ENCODE results near the gene TSEN15. TPM values are rescaled to one million over a fixed set of nuclear protein-coding genes. Genes with fewer than 3 reads are reported as not detected.
"Not testable (repeated sequence)": the region's sequence is repeated elsewhere in the genome, so short reads cannot be mapped to it uniquely, and the experiment has no call there.

The TSEN15 gene
- polyA plus RNA-seq, 3 donors, result 43.4 to 45.2 (median 44.5) TPM

DNA sequence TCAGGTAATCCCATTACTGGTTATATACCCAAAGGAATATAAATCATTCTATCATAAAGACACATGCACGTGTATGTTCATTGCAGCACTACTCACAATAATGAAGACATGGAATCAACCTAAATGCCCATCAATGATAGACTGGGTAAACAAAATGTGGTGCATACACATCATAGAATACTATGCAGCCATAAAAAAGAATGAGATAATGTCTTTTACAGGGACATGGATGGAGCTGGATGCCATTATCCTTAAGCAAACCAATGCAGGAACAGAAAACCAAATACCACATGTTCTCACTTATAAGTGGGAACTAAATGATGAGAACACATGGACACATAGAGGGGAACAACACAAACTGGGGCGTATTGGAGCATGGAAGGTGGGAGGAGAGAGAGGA, 8.2 kb upstream of the TSEN15 start:
- not testable (repeated sequence) for DNase-seq (ENCODE audit: extremely low read depth in 1 of 11, low read depth in 9 of 11, low spot score in 4 of 11)

DNA sequence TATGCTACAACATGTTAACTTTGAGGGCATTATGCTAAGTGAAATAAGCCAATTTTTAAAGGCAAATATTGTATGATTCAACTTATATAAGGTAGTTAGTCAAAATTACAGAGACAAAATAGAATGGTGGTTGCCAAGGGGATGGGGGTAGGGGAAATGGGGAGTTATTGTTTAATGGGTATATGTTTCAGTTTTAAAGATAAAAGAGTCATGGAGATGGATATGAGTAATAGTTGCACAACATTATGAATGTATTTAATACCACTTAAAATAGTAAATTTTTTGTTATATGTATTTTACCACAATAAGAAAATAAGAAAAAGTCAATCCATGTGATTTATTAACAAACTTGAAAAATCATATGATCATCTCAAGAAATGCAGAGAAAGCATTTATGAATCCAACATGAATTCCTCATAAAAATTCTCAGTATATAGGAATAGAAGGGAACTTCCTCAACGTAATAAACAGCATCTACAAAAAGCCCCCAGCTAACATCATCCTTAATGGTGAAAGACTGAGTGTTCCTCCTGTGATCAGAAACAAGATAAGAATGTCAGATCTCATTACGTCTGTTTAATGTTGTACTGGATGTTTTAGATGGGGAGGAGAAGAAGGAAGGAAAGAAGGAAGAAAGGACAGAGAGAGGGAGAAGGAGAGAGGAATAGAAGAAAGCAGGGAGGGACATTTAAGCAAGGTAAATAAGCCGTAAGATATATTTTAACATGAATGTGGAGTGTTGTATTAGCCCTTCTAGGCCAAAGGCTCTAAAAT, 6.7 kb upstream of the TSEN15 start:
- no peak for DNase-seq (ENCODE audit: extremely low read depth in 1 of 11, low read depth in 9 of 11, low spot score in 4 of 11)

DNA sequence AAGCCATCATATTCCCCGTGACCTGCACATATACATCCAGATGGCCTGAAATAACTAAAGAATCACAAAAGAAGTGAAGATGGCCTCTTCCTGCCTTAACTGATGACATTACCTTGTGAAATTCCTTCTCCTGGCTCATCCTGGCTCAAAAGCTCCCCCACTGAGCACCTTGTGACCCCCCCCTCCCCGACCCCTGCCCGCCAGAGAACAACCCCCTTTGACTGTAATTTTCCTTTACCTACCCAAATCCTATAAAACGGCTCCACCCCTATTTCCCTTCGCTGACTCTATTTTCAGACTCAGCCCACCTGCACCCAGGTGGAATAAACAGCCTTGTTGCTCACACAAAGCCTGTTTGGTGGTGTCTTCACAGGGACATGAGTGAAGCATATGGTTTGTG, 4.0 kb upstream of the TSEN15 start:
- DNase-seq (ENCODE audit: extremely low read depth in 1 of 11, low read depth in 9 of 11, low spot score in 4 of 11), result not testable (repeated sequence)

DNA sequence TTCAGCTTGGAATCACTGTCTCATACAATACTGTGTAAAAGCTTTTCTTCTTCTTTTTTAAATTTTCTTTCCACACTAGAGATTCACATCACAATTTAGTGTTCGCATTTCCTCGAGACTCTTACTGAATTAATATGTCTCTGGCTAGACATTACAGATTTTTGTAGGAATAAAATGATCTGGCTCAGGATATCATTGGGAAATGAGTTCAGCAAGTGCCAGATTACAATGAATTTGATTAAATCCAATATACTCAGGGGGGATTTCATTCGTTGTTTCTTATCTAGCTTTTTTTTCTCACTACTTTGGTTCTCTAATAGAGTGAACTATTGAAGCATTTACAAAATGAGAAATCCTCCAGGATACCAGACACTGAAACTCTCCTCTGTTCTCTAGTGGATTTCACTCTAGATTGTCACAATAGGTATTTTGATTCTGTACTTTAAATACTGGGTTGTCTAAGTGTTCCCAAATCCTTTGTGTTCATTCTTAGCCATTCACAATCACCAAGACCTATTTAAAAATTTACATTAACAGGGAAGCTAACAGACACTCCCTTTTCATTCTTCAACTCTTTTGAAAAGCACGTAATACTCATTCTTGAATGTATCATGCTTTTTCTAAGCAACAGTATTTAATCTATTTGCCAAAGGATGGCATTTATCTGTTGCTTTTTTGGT, 2.8 kb upstream of the TSEN15 start:
- DNase-seq (ENCODE audit: extremely low read depth in 1 of 11, low read depth in 9 of 11, low spot score in 4 of 11), result no peak

DNA sequence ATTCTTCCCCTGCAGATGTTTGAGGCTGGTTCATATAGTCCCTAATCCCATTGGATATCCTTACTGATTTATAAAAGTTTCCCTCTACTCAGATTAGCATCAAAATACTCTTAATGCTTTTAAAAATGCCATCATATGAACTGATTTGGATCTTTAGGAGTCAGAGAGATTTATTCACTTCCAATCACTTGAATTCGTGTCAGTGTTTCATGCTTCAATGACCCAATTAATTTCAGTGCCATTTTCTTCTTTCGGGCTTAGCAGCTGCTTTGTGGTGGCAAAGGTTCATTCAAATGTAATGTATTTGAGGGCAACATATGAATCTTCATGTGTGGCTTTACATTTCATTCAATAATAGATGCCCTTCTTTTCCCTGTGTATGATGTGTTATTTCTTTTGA, 2.2 kb upstream of the TSEN15 start:
- DNase-seq (ENCODE audit: extremely low read depth in 1 of 11, low read depth in 9 of 11, low spot score in 4 of 11), result no peak

DNA sequence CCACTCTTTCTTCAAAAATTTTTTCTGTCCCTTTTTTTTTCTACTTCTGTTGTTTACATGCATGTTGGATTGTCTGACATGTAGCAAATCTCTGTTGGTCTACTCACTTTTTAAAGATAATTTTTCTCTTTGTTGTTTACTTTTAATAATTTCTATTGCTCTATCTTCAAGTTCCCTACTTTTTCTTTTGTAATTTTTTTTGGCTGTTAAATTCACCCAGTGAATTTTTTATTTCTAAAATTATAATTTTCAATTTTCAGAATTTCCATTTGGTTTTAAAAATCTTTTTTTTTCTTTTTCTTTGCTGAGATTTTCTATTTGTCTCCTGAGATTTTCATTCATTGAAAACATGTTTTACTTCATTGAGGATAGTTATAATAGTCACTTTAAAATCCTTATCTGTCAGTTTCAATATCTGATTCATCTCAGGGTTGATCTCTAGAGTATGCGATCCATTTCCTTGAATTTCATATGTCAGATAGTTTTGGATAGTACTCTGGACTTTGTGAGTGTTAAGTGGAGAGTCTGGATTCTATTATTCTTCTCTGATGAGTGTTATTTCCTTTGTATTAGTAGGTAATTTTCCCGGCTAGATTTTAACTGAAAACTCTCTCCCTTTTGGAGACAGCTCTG, 1.6 kb upstream of the TSEN15 start:
- DNase-seq (ENCODE audit: extremely low read depth in 1 of 11, low read depth in 9 of 11, low spot score in 4 of 11), result no peak

DNA sequence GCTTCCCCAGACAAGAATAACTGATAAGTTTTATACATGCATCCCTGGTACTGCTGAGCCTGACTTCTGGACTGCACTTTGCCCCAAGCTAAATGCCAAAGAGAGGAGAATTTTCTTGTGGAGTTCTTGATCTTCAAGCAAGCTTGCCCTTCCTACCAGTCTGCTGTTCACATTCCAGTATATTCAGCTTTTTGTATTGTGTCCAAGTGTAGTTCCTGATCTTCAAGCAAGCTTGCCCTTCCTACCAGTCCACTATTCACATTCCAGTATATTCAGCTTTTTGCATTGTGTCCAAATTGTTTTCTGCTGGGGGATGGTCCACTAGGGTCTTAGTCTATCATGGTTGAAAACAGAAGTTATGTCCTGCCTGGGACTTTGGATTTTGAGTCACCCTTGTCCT, 894 bp upstream of the TSEN15 start:
- DNase-seq (ENCODE audit: extremely low read depth in 1 of 11, low read depth in 9 of 11, low spot score in 4 of 11), result no peak

DNA sequence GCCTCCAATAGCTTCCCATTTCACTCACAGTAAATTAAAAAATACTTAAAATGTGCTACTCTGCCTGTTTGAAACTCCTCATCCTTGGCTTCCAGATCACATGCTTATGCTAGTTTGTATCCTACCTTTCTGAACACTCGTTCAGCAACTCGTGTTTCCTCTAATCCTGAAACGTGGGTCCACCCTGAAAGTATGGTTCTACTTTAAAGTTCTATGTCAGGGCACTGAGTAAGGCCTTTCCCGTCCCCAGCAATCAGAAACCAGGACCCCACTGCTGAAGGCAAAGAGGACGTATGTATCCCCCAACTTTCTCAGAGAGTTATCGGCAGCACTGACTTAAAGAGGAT, 419 bp upstream of the TSEN15 start:
- DNase-seq (ENCODE audit: extremely low read depth in 1 of 11, low read depth in 9 of 11, low spot score in 4 of 11), result no peak

DNA sequence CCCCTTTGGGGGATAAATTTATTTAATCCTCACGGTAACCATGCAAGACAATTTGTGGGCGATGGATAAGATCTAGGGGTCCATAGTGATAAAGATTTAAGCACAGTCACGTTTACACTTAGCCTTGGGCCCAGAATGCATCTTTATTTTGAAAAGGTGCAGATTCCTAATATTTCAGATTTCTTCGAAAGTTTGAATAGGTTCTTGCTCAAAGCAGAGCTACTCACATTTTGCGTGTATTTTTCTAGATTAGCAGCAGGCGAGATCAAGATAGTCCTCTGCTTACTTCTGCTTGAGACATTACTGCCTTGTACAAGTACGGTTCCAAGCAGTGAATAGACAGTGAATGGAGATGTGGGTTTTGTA, 647 bp downstream of the TSEN15 start:
- DNase-seq (ENCODE audit: extremely low read depth in 1 of 11, low read depth in 9 of 11, low spot score in 4 of 11), result no peak

DNA sequence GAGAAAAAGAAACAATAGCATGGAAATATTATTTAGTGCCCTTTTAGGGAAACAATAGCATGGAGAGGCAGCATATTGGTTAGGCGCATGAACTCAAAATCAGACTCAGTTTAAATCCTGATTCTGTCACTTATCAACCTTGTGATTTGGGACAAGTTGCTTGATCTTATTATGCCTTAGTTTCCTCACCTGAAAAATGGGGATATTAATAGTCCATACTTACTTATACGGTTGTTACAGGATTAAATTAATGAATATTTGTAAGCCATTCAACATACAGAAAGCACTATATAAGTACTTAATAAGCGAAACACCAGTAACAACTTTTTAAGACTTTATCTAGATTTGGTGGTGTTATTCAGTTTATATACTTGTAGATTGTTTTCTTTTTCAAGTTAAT, 1.2 kb downstream of the TSEN15 start:
- DNase-seq (ENCODE audit: extremely low read depth in 1 of 11, low read depth in 9 of 11, low spot score in 4 of 11), result no peak

DNA sequence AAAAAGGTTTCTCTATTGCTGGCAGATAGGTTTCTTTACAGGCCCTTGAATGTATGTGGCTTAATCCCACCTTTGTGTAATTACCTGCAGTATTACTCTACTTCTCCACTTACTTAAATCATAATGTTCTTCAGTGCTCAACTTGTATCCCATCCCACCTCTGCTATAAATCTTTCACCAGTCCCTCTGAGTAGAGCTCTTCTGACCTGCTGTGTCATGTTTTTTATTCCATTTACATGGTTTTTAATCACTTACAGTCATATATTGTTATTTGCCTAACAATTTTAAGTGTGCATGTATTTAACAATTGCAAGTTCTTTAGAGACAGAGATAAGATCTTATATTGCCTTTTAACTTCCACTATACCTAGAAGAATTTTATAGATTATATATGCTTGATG, 2.4 kb downstream of the TSEN15 start:
- no peak for DNase-seq (ENCODE audit: extremely low read depth in 1 of 11, low read depth in 9 of 11, low spot score in 4 of 11)

DNA sequence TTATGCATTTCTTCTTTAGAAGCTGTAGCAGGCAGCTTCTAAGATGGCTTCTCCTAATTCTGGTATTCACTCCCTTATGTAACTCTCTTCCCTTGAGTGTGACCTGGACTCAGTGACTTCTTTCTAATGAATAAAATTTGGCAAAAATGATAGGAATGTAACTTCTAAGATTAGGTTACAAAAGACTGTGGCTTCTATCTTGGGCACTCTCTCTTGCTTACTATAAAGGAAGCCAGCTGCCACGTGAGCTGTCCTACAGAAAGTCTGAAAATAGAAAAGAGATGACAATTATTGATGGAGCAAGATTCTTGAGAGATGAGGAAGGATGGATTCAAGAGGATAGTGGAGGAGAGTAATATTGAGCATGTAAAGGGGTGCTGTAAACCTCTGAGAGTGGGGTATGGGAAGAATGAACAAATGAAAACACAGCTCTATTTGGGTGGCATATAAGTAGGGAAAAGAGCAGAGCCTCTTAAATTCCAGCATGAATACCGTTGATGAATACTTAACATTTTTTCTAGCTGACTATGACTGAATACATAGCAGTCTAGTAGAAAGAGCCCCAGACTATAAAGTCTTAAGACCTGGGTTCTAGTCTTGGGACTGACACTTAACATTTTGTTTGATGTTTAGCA, 5.5 kb downstream of the TSEN15 start:
- no peak for DNase-seq (ENCODE audit: extremely low read depth in 1 of 11, low read depth in 9 of 11, low spot score in 4 of 11)

DNA sequence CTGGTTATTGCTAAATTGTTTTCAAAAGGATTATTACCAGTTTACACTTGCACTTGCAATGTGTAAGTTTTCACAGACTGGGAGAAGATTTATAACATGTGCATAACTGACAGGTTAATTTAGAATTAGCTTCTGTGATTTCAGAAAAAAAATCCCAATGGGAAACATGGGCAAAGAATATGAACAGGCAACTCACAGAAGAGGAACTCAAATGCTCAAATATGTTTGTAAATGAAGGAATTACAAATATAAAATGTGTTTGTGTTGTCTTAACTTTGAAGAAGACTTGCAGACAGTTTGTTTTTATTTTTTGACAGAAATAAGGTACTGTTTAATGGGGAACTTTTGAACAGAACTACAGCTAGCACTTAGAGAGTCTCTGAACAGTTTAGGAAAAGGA, 8.4 kb downstream of the TSEN15 start:
- DNase-seq (ENCODE audit: extremely low read depth in 1 of 11, low read depth in 9 of 11, low spot score in 4 of 11), result no peak

DNA sequence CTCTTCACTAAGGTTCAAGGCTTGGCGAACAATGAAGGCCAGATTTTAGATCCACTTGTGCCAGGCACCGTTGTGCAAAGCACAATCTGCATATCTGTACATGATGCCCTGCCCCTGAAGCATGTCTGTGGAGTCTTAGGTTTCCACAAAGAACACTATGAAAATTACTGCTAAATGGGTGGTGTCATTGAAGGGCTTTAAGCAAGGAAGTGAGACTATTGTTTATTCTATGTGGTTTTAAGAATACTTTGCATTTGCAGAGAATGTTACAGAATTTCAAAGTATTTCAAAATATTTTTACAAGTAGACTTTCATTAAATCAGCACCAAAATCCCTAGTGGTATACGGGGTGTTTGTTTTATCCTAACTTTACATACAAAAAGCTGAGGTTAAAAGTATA, 8.8 kb downstream of the TSEN15 start:
- no peak for DNase-seq (ENCODE audit: extremely low read depth in 1 of 11, low read depth in 9 of 11, low spot score in 4 of 11)

DNA sequence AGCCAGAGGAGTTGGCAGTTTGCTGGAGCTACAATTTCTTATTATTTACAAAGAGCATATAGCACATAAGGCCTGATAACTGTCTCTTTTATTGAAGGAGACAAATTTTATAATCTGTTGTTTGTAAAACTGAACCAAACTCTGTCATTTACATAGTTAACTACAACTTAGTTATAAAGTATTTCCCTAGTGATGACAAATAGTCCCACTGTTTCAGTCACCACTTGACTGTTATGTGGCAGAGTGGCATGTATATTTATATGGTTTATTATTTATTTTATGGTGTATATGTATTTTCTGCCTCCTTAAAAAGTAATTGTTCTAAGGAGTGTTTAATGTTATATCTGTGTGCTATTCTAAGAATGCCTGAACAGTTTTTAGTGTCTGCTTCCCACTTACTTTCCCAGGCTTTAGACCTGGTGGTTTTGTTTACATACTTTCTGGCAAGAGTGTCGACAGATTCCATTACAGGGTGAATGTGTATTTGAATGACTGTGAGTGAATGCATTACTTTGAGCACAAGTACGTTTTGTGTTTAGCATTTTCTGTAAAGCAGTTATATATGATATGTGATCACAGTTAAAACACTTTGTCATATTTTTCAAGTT, 10.0 kb downstream of the TSEN15 start:
- peak in 2 of 11 donors; percentile 26 to 28 for DNase-seq (ENCODE audit: extremely low read depth in 1 of 11, low read depth in 9 of 11, low spot score in 4 of 11)

DNA sequence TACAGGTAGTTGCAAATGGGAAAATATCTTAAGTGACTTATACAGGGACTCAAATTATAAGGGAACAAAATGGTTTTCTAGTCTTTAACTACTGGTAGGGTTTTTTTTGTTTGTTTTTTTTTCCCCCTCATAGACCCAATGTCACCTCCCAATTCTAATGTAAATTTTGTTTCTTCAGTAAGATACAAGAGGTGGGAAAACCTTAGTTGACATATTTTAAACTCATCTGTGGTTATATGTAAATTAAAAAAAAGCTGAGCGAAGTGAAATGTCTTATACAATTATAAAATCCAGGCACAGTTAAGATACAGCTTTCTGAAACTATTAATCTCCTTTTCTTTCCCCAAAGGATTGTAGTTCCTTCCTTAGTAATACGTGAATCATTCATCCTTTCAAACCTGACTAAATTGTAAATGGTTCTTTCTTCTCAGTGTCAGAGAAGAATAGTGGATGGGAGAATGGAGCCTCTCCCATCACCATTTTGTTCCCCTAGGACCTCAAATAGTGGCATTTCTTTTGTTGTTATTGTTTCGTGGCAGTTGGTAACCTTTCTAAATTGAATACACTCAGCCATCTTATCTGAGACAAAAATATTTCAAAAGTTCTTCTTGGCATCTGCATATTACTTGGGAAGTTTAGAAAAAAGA, 11.2 kb downstream of the TSEN15 start:
- no peak for DNase-seq (ENCODE audit: extremely low read depth in 1 of 11, low read depth in 9 of 11, low spot score in 4 of 11)

DNA sequence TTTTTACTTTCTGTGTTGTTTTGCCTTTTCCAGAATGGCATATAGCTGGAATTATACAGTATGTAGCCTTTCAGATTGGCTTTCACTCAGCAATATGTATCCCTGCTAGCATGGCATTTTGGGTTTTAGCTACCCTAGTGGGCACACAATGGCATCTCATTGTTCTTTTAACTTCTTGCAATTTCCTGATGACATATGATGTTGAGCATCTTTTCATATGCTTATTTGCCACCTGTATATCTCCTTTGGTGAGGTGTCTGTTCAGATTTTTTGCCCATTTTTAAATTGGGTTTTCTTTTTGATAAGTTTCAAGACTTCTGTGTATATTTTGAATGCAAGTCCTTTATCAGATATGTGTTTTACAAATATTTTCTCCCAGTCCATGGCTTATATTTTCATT, 14.0 kb downstream of the TSEN15 start:
- no peak for DNase-seq (ENCODE audit: extremely low read depth in 1 of 11, low read depth in 9 of 11, low spot score in 4 of 11)

DNA sequence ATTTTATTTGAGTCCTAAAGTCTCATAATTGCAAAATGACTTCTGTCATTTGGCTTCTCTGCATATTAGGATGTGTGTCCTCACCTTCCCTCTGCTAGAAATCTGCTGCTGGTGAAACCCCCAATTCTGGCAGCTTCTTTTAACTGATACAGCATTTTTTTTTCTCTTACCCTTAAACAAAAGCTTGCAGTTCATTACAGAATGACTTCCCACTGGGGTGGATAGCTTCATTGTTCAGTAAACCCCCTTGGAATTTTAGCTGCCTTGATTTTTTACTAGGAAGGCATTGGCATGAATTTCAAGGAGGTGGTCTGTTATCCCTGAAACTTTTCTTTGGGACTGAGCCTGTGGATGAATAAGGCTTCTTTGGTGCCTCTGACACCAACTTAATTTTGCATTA, 16.8 kb downstream of the TSEN15 start:
- no peak for DNase-seq (ENCODE audit: extremely low read depth in 1 of 11, low read depth in 9 of 11, low spot score in 4 of 11)

DNA sequence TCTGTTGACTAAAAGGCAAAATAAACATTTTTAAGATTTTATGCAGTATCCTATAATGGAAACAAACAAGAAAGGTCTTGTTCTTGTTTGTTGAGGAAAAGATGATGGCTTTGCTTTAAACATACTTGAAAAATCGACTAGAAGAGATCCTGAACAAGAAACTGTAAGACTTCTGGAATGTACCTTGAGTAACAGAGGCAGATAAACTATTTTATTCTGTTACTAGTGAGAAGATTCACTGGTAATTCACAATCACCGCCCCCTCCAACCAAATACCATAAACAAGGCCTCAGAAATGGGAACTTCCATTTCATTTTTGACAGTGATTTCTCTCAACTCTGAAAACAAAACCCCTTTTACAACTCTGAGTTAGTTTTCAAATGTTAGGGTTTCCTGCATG, 18.1 kb downstream of the TSEN15 start:
- no peak for DNase-seq (ENCODE audit: extremely low read depth in 1 of 11, low read depth in 9 of 11, low spot score in 4 of 11)
